Loucy (cell line): ENCODE results near the gene LRFN4.
A peak's percentile ranks its signal among the peaks of the same experiment; 100 is the strongest.

Experiments used
- H2AFZ ChIP-seq: fragments of 200-600 bp; sonication (generic); 2 replicates; pipeline ENCODE4 v1.6.0; 2016; ENCODE audit warnings: antibody characterized with exemption, mild to moderate bottlenecking, low read length, moderate library complexity
- H3F3A ChIP-seq: fragments of 200-600 bp; 2 replicates; pipeline ENCODE4 v1.6.0; 2016; ENCODE audit warnings: antibody characterized with exemption, low read depth, mild to moderate bottlenecking
- H3K27me3 ChIP-seq: fragments of 200-600 bp; sonication (generic); 2 replicates; pipeline ENCODE4 v1.6.1; 2014; ENCODE audit warnings: low read length, mild to moderate bottlenecking; ENCODE audit not compliant: insufficient read depth, poor library complexity, severe bottlenecking
- H3K36me3 ChIP-seq: fragments of 200-600 bp; sonication (generic); 2 replicates; pipeline ENCODE4 v1.6.1; 2016; ENCODE audit warnings: low read length; ENCODE audit not compliant: insufficient read depth
- H3K4me1 ChIP-seq: fragments of 200-600 bp; sonication (generic); 2 replicates; pipeline ENCODE4 v1.5.1; 2014; ENCODE audit warnings: low read length, mild to moderate bottlenecking; ENCODE audit not compliant: insufficient read depth, poor library complexity, severe bottlenecking
- H3K4me2 ChIP-seq: fragments of 200-600 bp; sonication (generic); 2 replicates; pipeline ENCODE4 v1.6.0; 2014; ENCODE audit warnings: antibody characterized with exemption, low read length, low read depth, mild to moderate bottlenecking; ENCODE audit not compliant: poor library complexity, severe bottlenecking
- H3K4me3 ChIP-seq: fragments of 200-600 bp; sonication (generic); 2 replicates; pipeline ENCODE4 v1.5.1; 2014; ENCODE audit warnings: low read length, mild to moderate bottlenecking, mixed read lengths; ENCODE audit not compliant: poor library complexity, severe bottlenecking
- H3K79me2 ChIP-seq: fragments of 200-600 bp; sonication (generic); 2 replicates; pipeline ENCODE4 v1.6.1; 2014; ENCODE audit warnings: low read length; ENCODE audit not compliant: insufficient read depth
- H3K9ac ChIP-seq: fragments of 200-600 bp; sonication (generic); 2 replicates; pipeline ENCODE4 v1.6.0; 2014; ENCODE audit warnings: mild to moderate bottlenecking, low read depth, low read length, moderate library complexity; ENCODE audit not compliant: poor library complexity, severe bottlenecking
- H3K9me2 ChIP-seq: fragments of 200-600 bp; sonication (generic); replicated peaks from 2 replicates; pipeline ENCODE4 v1.6.1; 2016; ENCODE audit warnings: low read depth, low read length, mixed read lengths
- H3K9me3 ChIP-seq: fragments of 200-600 bp; sonication (generic); 2 replicates; pipeline ENCODE4 v1.6.1; 2014; ENCODE audit warnings: mild to moderate bottlenecking, antibody characterized with exemption, low read length, low read depth; ENCODE audit not compliant: insufficient read depth
- H4K20me1 ChIP-seq: fragments of 200-600 bp; sonication (generic); 2 replicates; pipeline ENCODE4 v1.6.0; 2014; ENCODE audit warnings: antibody characterized with exemption, low read length, mild to moderate bottlenecking; ENCODE audit not compliant: insufficient read depth, poor library complexity, severe bottlenecking
- CTCF ChIP-seq: fragments of 200-600 bp; sonication (generic); conservative IDR thresholded peaks from 2 replicates; pipeline ENCODE4 v1.5.1; 2014; ENCODE audit warnings: mild to moderate bottlenecking, antibody characterized with exemption, low read length
- EZH2phosphoT487 ChIP-seq: fragments of 200-600 bp; IDR thresholded peaks from 2 replicates; pipeline ENCODE4 v1.6.1; 2018; ENCODE audit warnings: antibody characterized with exemption, mild to moderate bottlenecking, moderate library complexity, borderline replicate concordance

The LRFN4 gene

GRCh38 chr11:66845143-66845875 is 11.6 kb upstream of the LRFN4 start:
- H3K9me3 ChIP-seq: no peaks in the 10 kb centered on the region
- TF ChIP-seq CTCF: no peak
- TF ChIP-seq EZH2phosphoT487: no peak
- H3K4me1 ChIP-seq: peaks cover 31% of the 10 kb centered on the region
- H2AFZ ChIP-seq: no peak overlapping the region
- no peaks in the 10 kb centered on the region for H3K27me3 ChIP-seq
- H3K4me3 ChIP-seq: peak overlapping the region; percentile 95
- H4K20me1 ChIP-seq: peaks cover 26% of the 10 kb centered on the region
- H3K9ac ChIP-seq: no peak overlapping the region
- H3K9me2 ChIP-seq: no peaks in the 10 kb centered on the region
- peaks cover 53% of the 10 kb centered on the region for H3K79me2 ChIP-seq
- peaks cover 17% of the 10 kb centered on the region; the same call in 1 of the 2 replicates for H3K36me3 ChIP-seq
- H3F3A ChIP-seq: 0 out of 2 replicates have a peak, but pooled peaks cover 3% of the 10 kb centered on the region
- H3K4me2 ChIP-seq: peak overlapping the region; percentile 97

GRCh38 chr11:66845876-66846212 is 11.0 kb upstream of the LRFN4 start:
- Histone ChIP-seq H3K36me3 (peaks cover 17% of the 10 kb centered on the region; the same call in 1 of the 2 replicates), H3K9me3 (no peaks in the 10 kb centered on the region), H3K4me1 (peaks cover 26% of the 10 kb centered on the region), H3F3A (0 out of 2 replicates have a peak, but pooled peaks cover 3% of the 10 kb centered on the region), H3K9me2 (no peaks in the 10 kb centered on the region), H2AFZ (no peak overlapping the region), H3K27me3 (no peaks in the 10 kb centered on the region), H3K9ac (no peak overlapping the region), H3K4me3 (no peak overlapping the region), H4K20me1 (peaks cover 24% of the 10 kb centered on the region), H3K4me2 (peak overlapping the region; percentile 97), H3K79me2 (peaks cover 49% of the 10 kb centered on the region)
- TF ChIP-seq CTCF (no peak), EZH2phosphoT487 (no peak)

GRCh38 chr11:66846671-66847091 is 10.2 kb upstream of the LRFN4 start:
- no peaks in the 10 kb centered on the region for H3K9me3 ChIP-seq
- H3K4me2 ChIP-seq: no peak overlapping the region
- peaks cover 19% of the 10 kb centered on the region for H3K4me1 ChIP-seq
- H2AFZ ChIP-seq: no peak overlapping the region
- no peaks in the 10 kb centered on the region for H3K9me2 ChIP-seq
- H3K4me3 ChIP-seq: no peak overlapping the region
- no peaks in the 10 kb centered on the region for H3K27me3 ChIP-seq
- peaks cover 23% of the 10 kb centered on the region for H4K20me1 ChIP-seq
- H3F3A ChIP-seq: 0 out of 2 replicates have a peak, but pooled peaks cover 3% of the 10 kb centered on the region
- no peak overlapping the region for H3K9ac ChIP-seq
- peaks cover 17% of the 10 kb centered on the region; the same call in 1 of the 2 replicates for H3K36me3 ChIP-seq
- no peak for TF ChIP-seq EZH2phosphoT487
- TF ChIP-seq CTCF: no peak
- peaks cover 41% of the 10 kb centered on the region for H3K79me2 ChIP-seq
